Measurements from ENCODE around the gene POC1A.

The POC1A gene

DNA sequence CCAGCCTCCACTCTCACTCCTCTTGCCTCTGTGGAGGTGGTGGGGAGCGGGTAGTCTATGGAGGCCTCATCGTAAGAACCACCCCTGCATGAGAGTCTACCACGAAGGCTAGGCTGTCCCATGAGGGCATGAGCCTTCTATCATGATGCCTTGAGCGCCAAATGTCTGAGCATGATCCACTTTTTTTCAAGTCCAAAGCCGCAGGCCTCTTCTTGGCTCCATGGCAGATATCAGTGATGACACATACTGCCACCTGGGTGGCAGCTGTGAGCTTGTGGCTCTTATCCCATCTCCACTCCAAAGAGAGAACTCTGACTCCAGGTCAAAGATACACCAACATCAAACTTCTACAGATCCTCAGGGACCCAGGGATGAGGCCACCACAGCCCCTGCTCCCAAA lies 13.5 kb downstream of the POC1A start:
- TF ChIP-seq CTCF (IDR thresholded peaks at IDR 0.05; ENCODE audit: control extremely low read depth, extremely low read depth, low read depth, missing control alignments): no peak
- POLR2A ChIA-PET: no interaction called here
- CTCF ChIA-PET: interaction anchor here (11.7 kb wide), 1 partner anchor 138 kb away, joined by 172 read pairs; no protein-coding TSS in a partner anchor
- no peak for DNase-seq (ENCODE audit: extremely low spot score)

DNA sequence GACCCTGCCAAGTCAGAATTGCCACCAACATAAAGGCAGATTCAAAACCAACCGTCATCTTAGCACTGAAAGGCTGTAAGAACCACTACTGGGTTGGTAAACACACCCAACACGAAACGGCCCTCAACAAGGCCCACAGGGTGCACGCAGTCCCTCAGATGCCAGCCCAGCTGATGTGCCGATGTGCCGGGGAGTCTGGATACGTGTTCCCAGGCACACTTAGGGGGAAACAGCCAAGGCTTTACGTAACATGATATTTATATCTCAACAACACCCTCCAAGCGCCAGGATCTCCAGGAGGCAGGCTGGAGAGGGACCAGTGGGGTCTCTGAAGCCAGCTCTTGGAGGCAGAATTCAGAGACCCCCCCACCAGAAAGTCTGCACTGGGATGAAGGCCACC lies 14.2 kb downstream of the POC1A start:
- no peak for TF ChIP-seq CTCF (IDR thresholded peaks at IDR 0.05; ENCODE audit: control extremely low read depth, extremely low read depth, low read depth, missing control alignments)
- POLR2A ChIA-PET: no interaction called here
- DNase-seq (ENCODE audit: extremely low spot score): no peak
- CTCF ChIA-PET: interaction anchor here (1.8 to 11.7 kb wide), 3 partner anchors 17 to 137 kb away, joined by 7 to 172 read pairs (median 9); no protein-coding TSS in a partner anchor

DNA sequence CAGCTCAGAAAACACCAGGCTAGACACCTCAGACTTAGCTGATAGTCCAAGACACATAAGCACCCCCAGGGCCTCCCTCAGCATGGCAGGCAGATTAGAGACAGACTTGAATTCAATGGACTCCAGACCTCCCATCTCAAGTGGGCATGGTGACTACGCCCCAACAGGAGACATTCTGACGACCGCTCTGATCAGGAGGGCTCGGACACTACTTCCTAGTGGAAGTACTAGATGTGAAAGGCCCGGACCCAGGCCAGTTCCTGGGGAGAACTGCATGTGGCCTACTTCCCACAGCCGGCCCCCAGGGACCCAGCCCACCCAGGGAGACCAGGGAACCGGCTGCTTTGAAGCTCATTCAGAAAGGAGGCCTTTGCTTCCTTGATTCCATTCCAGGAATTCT lies 16.9 kb downstream of the POC1A start:
- POLR2A ChIA-PET: no interaction called here
- TF ChIP-seq CTCF (IDR thresholded peaks at IDR 0.05; ENCODE audit: control extremely low read depth, extremely low read depth, low read depth, missing control alignments): no peak
- CTCF ChIA-PET: interaction anchor here (0.7 to 4.3 kb wide), 6 partner anchors 7 to 136 kb away, joined by 3 to 24 read pairs (median 14); partner anchors contain the start of gene POC1A

GRCh38 chr3:52136513-52136912 lies 17.7 kb downstream of the POC1A start:
- CTCF ChIA-PET: interaction anchor here (0.9 to 4.3 kb wide), 6 partner anchors 8 to 135 kb away, joined by 4 to 24 read pairs (median 14); partner anchors contain the start of gene POC1A
- no peak for TF ChIP-seq CTCF (IDR thresholded peaks at IDR 0.05; ENCODE audit: control extremely low read depth, extremely low read depth, low read depth, missing control alignments)
- no peak for DNase-seq (ENCODE audit: extremely low spot score)
- POLR2A ChIA-PET: interaction anchor here (1.0 to 1.6 kb wide), 2 partner anchors 8 to 80 kb away, joined by 3 read pairs; partner anchors contain the start of gene DUSP7

More for the DNA sequence above, 16.9 kb downstream of the POC1A start:
- DNase-seq (ENCODE audit: extremely low spot score): no peak

- CTCF ChIA-PET: interaction anchor here (1.2 to 4.3 kb wide), 7 partner anchors 9 to 194 kb away, joined by 3 to 24 read pairs (median 11); partner anchors contain the start of genes PARP3 and RRP9
- POLR2A ChIA-PET: interaction anchor here (0.7 to 1.6 kb wide), 2 partner anchors 78 to 139 kb away, joined by 3 to 5 read pairs; partner anchors contain the start of gene DUSP7
- no peak for DNase-seq (ENCODE audit: extremely low spot score)
- no peak for TF ChIP-seq CTCF (IDR thresholded peaks at IDR 0.05; ENCODE audit: control extremely low read depth, extremely low read depth, low read depth, missing control alignments)
Observed at GRCh38 chr3:52135332-52135731, 18.9 kb downstream of the POC1A start.

- DNase-seq (ENCODE audit: extremely low spot score): peak; percentile 40
- ChIA-PET CTCF (interaction anchor here (1.2 to 4.3 kb wide), 7 partner anchors 10 to 193 kb away, joined by 3 to 24 read pairs (median 11); partner anchors contain the start of genes PARP3 and RRP9), POLR2A (interaction anchor here (0.7 to 1.6 kb wide), 2 partner anchors 78 to 139 kb away, joined by 3 to 5 read pairs; partner anchors contain the start of gene DUSP7)
- no peak for TF ChIP-seq CTCF (IDR thresholded peaks at IDR 0.05; ENCODE audit: control extremely low read depth, extremely low read depth, low read depth, missing control alignments)
Observed at GRCh38 chr3:52134761-52135160, 19.5 kb downstream of the POC1A start.
